Activated naive CD4-positive, alpha-beta T cell treated with Interleukin-2 at 50 U/mL for 16 hours (primary cell): Measurements from ENCODE around the gene MCM3.

Experiments used
- DNase-seq: peaks from one replicate; pipeline ENCODE4 v3.0.0-alpha.2; 2020

MCM3 gene

GRCh38 chr6:52284460-52285176 is at the start of gene MCM3:
TSS of gene MCM3 (minus strand) at chr6:52284742. CDS start at chr6:52284674, 68 bp downstream.
- DNase-seq: peak; percentile 95

- DNase-seq: no peak
These were observed 49.3 kb upstream of the MCM3 start for GRCh38 chr6:52333840-52334200.

GRCh38 chr6:52331793-52332457 is 47.4 kb upstream of the MCM3 start:
- DNase-seq: no peak

GRCh38 chr6:52330470-52330869 is 45.9 kb upstream of the MCM3 start:
- DNase-seq: no peak

- no peak for DNase-seq
These were observed 44.2 kb upstream of the MCM3 start for GRCh38 chr6:52328729-52329128.

GRCh38 chr6:52328303-52328662 is 43.7 kb upstream of the MCM3 start:
- no peak for DNase-seq

- DNase-seq: no peak
These were observed 42.2 kb upstream of the MCM3 start for GRCh38 chr6:52326540-52327364.

- DNase-seq: no peak
These were observed 41.3 kb upstream of the MCM3 start for GRCh38 chr6:52325695-52326471.

GRCh38 chr6:52324189-52324588 is 39.6 kb upstream of the MCM3 start:
- DNase-seq: no peak

GRCh38 chr6:52317841-52318581 is 33.5 kb upstream of the MCM3 start:
- no peak for DNase-seq

GRCh38 chr6:52317211-52317610 is 32.7 kb upstream of the MCM3 start:
- no peak for DNase-seq

- no peak for DNase-seq
These were observed 30.2 kb upstream of the MCM3 start for GRCh38 chr6:52314752-52315151.

GRCh38 chr6:52312461-52312860 is 27.9 kb upstream of the MCM3 start:
- DNase-seq: no peak

- no peak for DNase-seq
These were observed 26.4 kb upstream of the MCM3 start for GRCh38 chr6:52310932-52311331.

- DNase-seq: no peak
These were observed 23.4 kb upstream of the MCM3 start for GRCh38 chr6:52307900-52308372.

GRCh38 chr6:52306972-52307870 is 22.7 kb upstream of the MCM3 start:
- no peak for DNase-seq

- DNase-seq: no peak
These were observed 21.6 kb upstream of the MCM3 start for GRCh38 chr6:52305948-52306767.

- DNase-seq: no peak
These were observed 20.9 kb upstream of the MCM3 start for GRCh38 chr6:52305411-52305810.

GRCh38 chr6:52304983-52305390 is 20.4 kb upstream of the MCM3 start:
- no peak for DNase-seq

GRCh38 chr6:52303178-52303577 is 18.6 kb upstream of the MCM3 start:
- DNase-seq: no peak
